NCI-H1436 (cell line): Measurements from ENCODE around the gene ADGRL2.

Experiments
- DNase-seq: peaks from one replicate; lab custom pipeline; 2025; lab: John Stamatoyannopoulos, UW

ADGRL2 gene

GRCh38 chr1:81907575-81907974 is 106.8 kb downstream of the ADGRL2 start:
- DNase-seq = no peak

DNA sequence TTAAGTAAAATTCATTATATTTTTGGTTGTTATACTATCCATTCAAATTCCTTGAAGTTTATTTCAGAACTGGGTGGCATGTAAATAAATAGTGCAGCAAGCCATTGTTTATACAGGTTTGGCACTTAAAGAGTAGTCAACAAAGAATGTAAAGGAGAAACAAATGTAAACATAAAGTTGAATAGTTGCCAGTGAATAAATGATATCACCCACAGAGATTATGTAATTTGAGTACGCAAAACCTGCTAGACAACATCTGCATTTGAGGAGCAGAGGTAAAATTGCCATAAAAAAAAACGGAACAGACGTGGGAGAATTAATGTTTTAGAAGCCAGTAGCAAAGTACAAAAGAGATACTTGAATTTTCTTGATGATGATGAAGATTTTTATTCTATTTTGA is 111.6 kb downstream of the ADGRL2 start:
- DNase-seq = peak; percentile 29

DNA sequence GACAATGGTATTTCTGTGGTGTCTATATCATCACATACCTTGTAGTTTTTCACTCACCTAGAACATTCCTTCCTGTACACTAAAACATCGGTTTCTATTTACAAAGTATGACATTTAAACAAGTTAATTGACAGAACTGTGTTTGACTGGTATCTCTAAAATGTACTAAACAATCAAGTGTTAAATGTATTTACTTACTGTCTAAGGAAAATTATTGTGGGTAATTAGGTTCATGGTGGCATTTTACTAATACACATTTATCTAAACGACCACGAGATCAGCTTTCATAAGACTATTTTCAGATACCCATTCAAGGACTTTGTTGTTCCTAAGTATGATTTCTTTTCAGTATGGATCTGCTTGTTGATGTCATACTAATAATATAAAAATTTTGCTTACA is 115.2 kb downstream of the ADGRL2 start:
- peak; percentile 41 for DNase-seq

GRCh38 chr1:81920245-81920740 is 119.6 kb downstream of the ADGRL2 start:
- no peak for DNase-seq

GRCh38 chr1:81920886-81921285 is 120.2 kb downstream of the ADGRL2 start:
- DNase-seq = no peak

DNA sequence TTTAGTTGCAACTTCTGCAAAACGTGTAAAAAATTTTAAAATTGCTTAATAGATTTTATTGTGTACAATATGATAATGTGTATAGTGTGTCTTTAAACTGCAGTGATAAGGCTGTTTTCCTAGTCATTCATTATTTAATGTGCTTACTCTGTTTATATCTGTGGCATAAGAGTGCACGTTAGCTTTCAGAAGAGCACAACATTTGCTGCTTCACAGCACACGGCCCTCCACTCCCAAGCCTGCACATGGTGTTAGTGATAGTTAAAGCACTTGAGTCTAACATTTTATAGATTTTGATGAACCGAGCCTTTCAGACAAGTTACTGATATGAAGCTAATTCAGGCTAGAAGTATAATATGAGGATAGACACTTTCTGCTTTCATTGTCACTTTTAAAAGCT is 120.6 kb downstream of the ADGRL2 start:
- DNase-seq = no peak

GRCh38 chr1:81921851-81922462 is 121.2 kb downstream of the ADGRL2 start:
- DNase-seq = no peak

- no peak for DNase-seq
Observed at GRCh38 chr1:81922955-81923354, 122.2 kb downstream of the ADGRL2 start.

DNA sequence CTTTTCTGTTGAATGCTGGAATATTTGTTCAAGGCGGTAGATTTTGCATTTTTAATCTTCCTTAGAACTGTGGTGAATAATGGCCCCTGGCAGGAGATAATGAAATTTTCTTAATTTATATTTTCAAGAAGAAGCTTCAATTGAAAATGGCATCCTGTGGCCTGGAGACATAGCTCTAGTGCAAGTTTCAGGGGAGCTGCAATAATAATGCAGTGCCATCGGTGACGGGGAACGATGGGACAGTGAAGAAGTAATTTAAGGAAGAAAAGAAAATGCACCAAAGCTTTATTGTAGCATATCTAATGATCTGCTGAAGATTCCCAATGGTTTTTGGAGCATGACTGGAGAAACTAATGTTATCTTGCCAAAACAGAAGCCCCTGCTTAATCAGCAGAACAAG is 128.4 kb downstream of the ADGRL2 start:
- no peak for DNase-seq

GRCh38 chr1:81936853-81937252 is 136.1 kb downstream of the ADGRL2 start:
- DNase-seq = no peak

DNA sequence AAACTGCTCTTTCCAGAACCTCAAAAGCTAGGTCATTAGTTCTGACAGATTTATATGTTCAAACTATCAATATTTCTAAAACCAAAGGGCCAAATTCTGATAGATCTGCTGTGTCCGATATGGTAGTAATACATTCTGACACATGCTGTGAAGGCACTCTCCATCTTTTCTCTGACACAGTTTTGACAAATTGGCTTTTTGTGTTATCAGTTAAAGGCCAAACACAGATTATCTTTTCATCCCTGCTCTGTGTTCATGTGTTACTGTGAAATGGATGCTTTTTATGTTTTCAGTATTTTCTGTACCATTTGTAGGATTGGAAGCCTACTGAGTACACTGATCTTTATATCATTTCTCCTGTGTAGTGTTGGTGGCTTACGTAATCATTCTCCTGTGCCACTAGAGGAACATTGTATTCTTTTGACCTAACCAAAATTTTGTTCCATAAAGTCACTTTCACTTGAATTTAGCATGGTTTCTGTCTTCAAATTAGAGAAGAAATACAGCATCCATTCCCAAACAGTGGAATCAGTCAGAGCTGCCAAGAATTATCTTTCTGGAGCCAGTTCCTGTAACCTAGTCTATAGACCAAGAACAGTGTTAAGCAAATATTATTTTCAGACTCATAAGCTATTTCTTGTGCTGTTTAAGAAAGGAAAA is 137.2 kb downstream of the ADGRL2 start:
- DNase-seq = no peak

GRCh38 chr1:81948495-81948894 is 147.8 kb downstream of the ADGRL2 start:
- peak; percentile 14 for DNase-seq

- no peak for DNase-seq
Observed at GRCh38 chr1:81949421-81949820, 148.7 kb downstream of the ADGRL2 start.

DNA sequence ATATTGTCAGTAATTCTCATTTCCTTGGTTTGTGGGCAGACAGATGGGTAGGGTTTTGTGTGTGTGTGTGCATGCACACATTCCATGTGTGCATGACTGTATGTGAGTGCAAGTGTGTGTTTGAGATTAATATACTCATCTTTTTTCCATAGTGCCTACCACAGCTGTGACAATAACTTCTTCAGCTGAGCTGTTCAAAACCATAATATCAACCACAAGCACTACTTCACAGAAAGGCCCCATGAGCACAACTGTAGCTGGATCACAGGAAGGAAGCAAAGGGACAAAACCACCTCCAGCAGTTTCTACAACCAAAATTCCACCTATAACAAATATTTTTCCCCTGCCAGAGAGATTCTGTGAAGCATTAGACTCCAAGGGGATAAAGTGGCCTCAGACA is 149.3 kb downstream of the ADGRL2 start:
- DNase-seq = no peak

DNA sequence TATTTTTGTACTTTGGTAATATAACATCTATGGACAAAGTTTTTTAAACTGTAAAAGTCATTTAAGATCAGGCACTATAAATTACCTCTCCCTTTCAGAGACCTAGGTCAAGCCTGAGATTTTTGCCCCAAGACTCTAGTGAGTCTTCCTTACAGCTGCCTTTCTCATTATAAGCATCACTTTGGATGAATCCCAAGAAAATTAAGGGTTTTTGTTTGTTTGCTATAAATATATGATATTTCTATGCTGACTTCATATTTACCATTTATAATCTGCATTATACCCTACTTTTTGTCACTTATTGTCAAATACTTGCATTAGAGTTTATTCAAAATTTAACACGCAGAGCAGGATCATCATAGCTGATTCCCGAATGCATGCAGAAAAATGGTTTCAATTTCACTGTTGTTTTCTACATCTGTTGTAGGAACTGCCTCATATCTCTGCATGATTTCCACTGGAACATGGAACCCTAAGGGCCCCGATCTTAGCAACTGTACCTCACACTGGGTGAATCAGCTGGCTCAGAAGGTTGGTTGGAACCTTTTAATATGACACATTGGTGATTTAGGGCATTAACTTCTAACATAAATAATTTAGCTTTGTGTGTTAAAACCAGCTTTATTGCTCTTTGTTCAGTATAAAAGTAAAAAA is 150.0 kb downstream of the ADGRL2 start:
- no peak for DNase-seq

GRCh38 chr1:81954534-81955020 is 153.8 kb downstream of the ADGRL2 start:
- DNase-seq = peak; percentile 64

GRCh38 chr1:81967951-81968350 is 167.2 kb downstream of the ADGRL2 start:
- DNase-seq = peak; percentile 87

DNA sequence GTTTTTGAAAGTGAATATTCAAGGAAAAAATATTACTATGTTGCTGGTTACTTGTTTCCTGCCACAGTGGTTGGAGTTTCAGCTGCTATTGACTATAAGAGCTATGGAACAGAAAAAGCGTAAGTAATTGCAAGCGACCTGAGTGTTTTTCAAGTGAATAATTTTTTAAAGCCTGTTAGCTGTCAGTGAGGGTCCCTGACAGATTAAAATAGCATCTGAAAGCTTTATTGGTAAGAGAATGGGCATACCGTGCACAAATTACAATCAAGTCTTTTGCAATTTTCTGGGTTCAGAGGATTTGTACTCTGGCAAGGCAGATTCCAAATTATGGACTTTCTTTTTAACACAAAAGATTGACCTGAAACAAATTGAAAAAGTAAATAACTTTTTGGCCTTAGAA is 169.7 kb downstream of the ADGRL2 start:
- peak; percentile 11 for DNase-seq

DNA sequence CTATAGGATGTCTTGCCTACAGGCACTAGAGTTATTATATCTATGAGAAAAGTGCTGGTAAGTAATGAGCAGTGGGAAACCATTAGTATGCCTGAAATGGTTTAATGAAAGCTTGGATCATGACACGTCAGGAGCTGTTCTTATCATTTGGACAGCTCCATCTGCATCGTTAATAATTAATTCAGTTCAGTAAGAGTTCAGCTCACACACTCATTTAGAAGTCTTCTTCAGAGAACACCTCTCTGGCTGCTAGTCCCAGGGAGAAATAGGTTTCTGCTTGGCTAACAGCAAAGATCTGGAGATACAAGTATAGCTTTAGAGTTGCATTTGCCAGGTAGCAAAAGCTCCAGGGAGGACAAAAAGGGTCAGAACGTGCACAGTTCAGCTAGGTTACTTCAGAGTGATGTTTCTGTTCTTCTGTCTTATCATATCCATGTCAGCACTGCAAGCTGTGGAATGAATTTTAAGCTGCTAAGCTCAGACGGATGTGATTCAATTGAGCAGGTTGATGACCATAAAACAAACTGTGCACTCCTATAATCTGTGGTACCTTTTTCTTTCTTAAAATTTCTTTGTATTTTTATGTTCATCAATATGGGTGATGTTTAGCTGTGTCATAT is 173.6 kb downstream of the ADGRL2 start:
- no peak for DNase-seq

DNA sequence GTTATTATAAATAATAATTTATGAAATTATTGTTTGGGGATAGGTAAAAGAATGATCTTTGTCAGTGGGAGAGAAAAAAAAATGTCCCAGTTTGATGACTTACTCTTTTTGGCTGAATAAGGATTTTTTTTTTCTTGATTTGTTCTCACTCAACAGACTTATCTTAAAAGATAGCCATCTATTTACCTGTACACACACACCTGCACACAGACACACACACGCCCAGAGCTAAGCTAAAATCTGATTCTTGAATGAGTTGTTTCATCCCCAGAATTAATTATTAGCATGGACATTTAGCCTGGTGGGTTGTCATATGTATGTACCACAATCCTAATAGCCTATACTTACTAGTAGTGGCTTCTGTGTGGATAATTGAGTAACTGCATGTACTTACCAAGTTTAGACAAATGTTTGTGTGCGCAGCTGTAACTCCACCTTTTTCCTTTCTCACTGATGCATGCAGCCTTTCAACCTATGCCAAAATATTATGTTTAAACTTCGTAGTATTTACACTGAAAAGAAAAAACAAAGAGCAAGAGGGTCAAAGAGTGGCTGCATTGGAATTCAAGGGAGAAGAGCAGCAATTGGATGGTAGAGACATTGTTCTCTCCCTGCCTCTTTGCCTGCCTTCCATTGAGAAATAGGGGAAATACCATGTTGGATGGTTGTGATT is 174.3 kb downstream of the ADGRL2 start:
- DNase-seq = no peak

- DNase-seq = no peak
Observed at GRCh38 chr1:81976539-81976938, 175.8 kb downstream of the ADGRL2 start.

- DNase-seq = no peak
Observed at GRCh38 chr1:81978945-81979344, 178.2 kb downstream of the ADGRL2 start.
